Rectal smooth muscle tissue (tissue), 1 donor: Measurements from ENCODE around the gene NUP210L.

Experiments used
- H3K27ac ChIP-seq: one replicate; pipeline ENCODE4 v1.7.0; 2013; ENCODE audit warnings: low read depth, low read length, inconsistent platforms
- H3K27me3 ChIP-seq: one replicate; pipeline ENCODE4 v1.7.0; 2013; ENCODE audit warnings: low read length; ENCODE audit not compliant: control insufficient read depth, insufficient read depth
- H3K36me3 ChIP-seq: one replicate; pipeline ENCODE4 v1.7.0; 2013; ENCODE audit warnings: low read length; ENCODE audit not compliant: control insufficient read depth, insufficient read depth
- H3K4me1 ChIP-seq: one replicate; pipeline ENCODE4 v1.7.0; 2013; ENCODE audit warnings: low read length; ENCODE audit not compliant: control insufficient read depth, insufficient read depth
- H3K4me3 ChIP-seq: one replicate; pipeline ENCODE4 v1.7.0; 2013; ENCODE audit warnings: low read length
- H3K9ac ChIP-seq: one replicate; pipeline ENCODE4 v1.7.0; 2013; ENCODE audit warnings: low read length

The NUP210L gene

GRCh38 chr1:154181944-154182343, 27.1 kb upstream of the NUP210L start:
- Histone ChIP-seq H3K36me3 (peaks cover 6% of the 10 kb centered on the region), H3K9ac (peak overlapping the region; percentile 96), H3K27me3 (no peaks in the 10 kb centered on the region), H3K27ac (peak overlapping the region; percentile 90), H3K4me1 (peaks cover 7% of the 10 kb centered on the region), H3K4me3 (peak overlapping the region; percentile 99)

GRCh38 chr1:154179946-154180687, 25.2 kb upstream of the NUP210L start:
- no peaks in the 10 kb centered on the region for H3K27me3 ChIP-seq
- H3K36me3 ChIP-seq, result peaks cover 6% of the 10 kb centered on the region
- no peak overlapping the region for H3K27ac ChIP-seq
- peaks cover 7% of the 10 kb centered on the region for H3K4me1 ChIP-seq
- no peak overlapping the region for H3K9ac ChIP-seq
- H3K4me3 ChIP-seq, result peak overlapping the region; percentile 49

- Histone ChIP-seq H3K27ac (no peak overlapping the region), H3K9ac (no peak overlapping the region), H3K36me3 (peaks cover 6% of the 10 kb centered on the region), H3K4me3 (peak overlapping the region; percentile 22), H3K27me3 (no peaks in the 10 kb centered on the region), H3K4me1 (peaks cover 7% of the 10 kb centered on the region)
These were observed 24.3 kb upstream of the NUP210L start for GRCh38 chr1:154178911-154179811.

- Histone ChIP-seq H3K9ac (no peak overlapping the region), H3K4me3 (no peak overlapping the region), H3K36me3 (peaks cover 9% of the 10 kb centered on the region), H3K4me1 (peaks cover 7% of the 10 kb centered on the region), H3K27ac (no peak overlapping the region), H3K27me3 (no peaks in the 10 kb centered on the region)
These were observed 23.1 kb upstream of the NUP210L start for GRCh38 chr1:154178013-154178412.

GRCh38 chr1:154176337-154176736, 21.5 kb upstream of the NUP210L start:
- H3K9ac ChIP-seq, result no peak overlapping the region
- H3K27ac ChIP-seq, result no peak overlapping the region
- peaks cover 19% of the 10 kb centered on the region for H3K36me3 ChIP-seq
- H3K27me3 ChIP-seq, result no peaks in the 10 kb centered on the region
- no peak overlapping the region for H3K4me3 ChIP-seq
- peaks cover 3% of the 10 kb centered on the region for H3K4me1 ChIP-seq

- Histone ChIP-seq H3K4me3 (no peak overlapping the region), H3K4me1 (peaks cover 3% of the 10 kb centered on the region), H3K27ac (no peak overlapping the region), H3K9ac (no peak overlapping the region), H3K36me3 (peaks cover 35% of the 10 kb centered on the region), H3K27me3 (no peaks in the 10 kb centered on the region)
These were observed 19.8 kb upstream of the NUP210L start for GRCh38 chr1:154174654-154175053.

- no peak overlapping the region for H3K27ac ChIP-seq
- H3K4me1 ChIP-seq, result no peaks in the 10 kb centered on the region
- no peak overlapping the region for H3K9ac ChIP-seq
- H3K4me3 ChIP-seq, result no peak overlapping the region
- H3K27me3 ChIP-seq, result no peaks in the 10 kb centered on the region
- H3K36me3 ChIP-seq, result peaks cover 39% of the 10 kb centered on the region
These were observed 17.0 kb upstream of the NUP210L start for GRCh38 chr1:154171880-154172279.

- H3K4me3 ChIP-seq, result no peak overlapping the region
- no peaks in the 10 kb centered on the region for H3K4me1 ChIP-seq
- H3K9ac ChIP-seq, result no peak overlapping the region
- peaks cover 41% of the 10 kb centered on the region for H3K36me3 ChIP-seq
- no peak overlapping the region for H3K27ac ChIP-seq
- no peaks in the 10 kb centered on the region for H3K27me3 ChIP-seq
These were observed 16.3 kb upstream of the NUP210L start for GRCh38 chr1:154171223-154171583.

- H3K4me3 ChIP-seq, result no peak overlapping the region
- H3K4me1 ChIP-seq, result no peaks in the 10 kb centered on the region
- H3K36me3 ChIP-seq, result peaks cover 44% of the 10 kb centered on the region
- H3K27ac ChIP-seq, result no peak overlapping the region
- H3K9ac ChIP-seq, result no peak overlapping the region
- H3K27me3 ChIP-seq, result no peaks in the 10 kb centered on the region
These were observed 15.8 kb upstream of the NUP210L start for GRCh38 chr1:154170547-154171222.

GRCh38 chr1:154167461-154167860, 12.6 kb upstream of the NUP210L start:
- H3K27ac ChIP-seq, result no peak overlapping the region
- no peaks in the 10 kb centered on the region for H3K27me3 ChIP-seq
- peaks cover 50% of the 10 kb centered on the region for H3K36me3 ChIP-seq
- H3K4me3 ChIP-seq, result no peak overlapping the region
- H3K9ac ChIP-seq, result no peak overlapping the region
- no peaks in the 10 kb centered on the region for H3K4me1 ChIP-seq

- H3K27ac ChIP-seq, result no peak overlapping the region
- no peak overlapping the region for H3K4me3 ChIP-seq
- peaks cover 39% of the 10 kb centered on the region for H3K36me3 ChIP-seq
These were observed 11.3 kb upstream of the NUP210L start for GRCh38 chr1:154166207-154166606.

GRCh38 chr1:154159554-154159953, 4.7 kb upstream of the NUP210L start:
- peaks cover 10% of the 10 kb centered on the region for H3K4me1 ChIP-seq

More at GRCh38 chr1:154166207-154166606, 11.3 kb upstream of the NUP210L start:
- no peak overlapping the region for H3K9ac ChIP-seq
- H3K4me1 ChIP-seq, result no peaks in the 10 kb centered on the region
- H3K27me3 ChIP-seq, result no peaks in the 10 kb centered on the region

More at GRCh38 chr1:154159554-154159953, 4.7 kb upstream of the NUP210L start:
- Histone ChIP-seq H3K27ac (no peak overlapping the region), H3K4me3 (no peak overlapping the region), H3K9ac (no peak overlapping the region), H3K36me3 (peaks cover 21% of the 10 kb centered on the region), H3K27me3 (no peaks in the 10 kb centered on the region)
